ENCODE results near the gene PPP2R2D. TPM values are rescaled to one million over a fixed set of nuclear protein-coding genes. Genes with fewer than 3 reads are reported as not detected.

PPP2R2D gene
- 32.1 and 38.0 TPM in 2 replicates for total RNA-seq
- polyA plus RNA-seq = 25.9 and 27.8 TPM in 2 replicates

GRCh38 chr10:131900350-131901152, at the start of gene PPP2R2D:
TSS of gene PPP2R2D (plus strand) at chr10:131901008. CDS start at chr10:131901149, 141 bp downstream.
- Histone ChIP-seq H3K9me3 (ENCODE audit: low read depth) (no peaks in the 10 kb centered on the region), H3K27me3 (no peaks in the 10 kb centered on the region), H2AFZ (peak within 1 kb of the TSS; percentile 55), H3K4me1 (ENCODE audit: insufficient read depth) (peaks cover 26% of the 10 kb centered on the region), H3K36me3 (replicated peaks; ENCODE audit: insufficient read depth, low read depth) (no peaks in the 10 kb centered on the region), H3K4me3 (peak within 1 kb of the TSS; percentile 95), H3K79me2 (peaks cover 45% of the 10 kb centered on the region), H3K4me2 (peak within 1 kb of the TSS; percentile 92), H4K20me1 (ENCODE audit: insufficient read depth, poor library complexity, severe bottlenecking) (peaks cover 37% of the 10 kb centered on the region), H3K27ac (peak within 1 kb of the TSS; percentile 97), H3K9me2 (replicated peaks; ENCODE audit: insufficient read depth) (no peaks in the 10 kb centered on the region)
- DNase-seq (ENCODE audit: low spot score) = peak; percentile 98
- 2% methylated on average over 68 of the region's 107 CpGs for WGBS (ENCODE audit: low lambda C conversion rate, missing lambda C conversion rate)
- TF ChIP-seq EZH2phosphoT487 (IDR thresholded peaks at IDR 0.05; ENCODE audit: low read depth, severe bottlenecking, unreplicated experiment) (no peak), CTCF (IDR thresholded peaks at IDR 0.05; ENCODE audit: poor library complexity) (no peak), EZH2 (IDR thresholded peaks at IDR 0.05; ENCODE audit: borderline replicate concordance) (no peak)

DNA sequence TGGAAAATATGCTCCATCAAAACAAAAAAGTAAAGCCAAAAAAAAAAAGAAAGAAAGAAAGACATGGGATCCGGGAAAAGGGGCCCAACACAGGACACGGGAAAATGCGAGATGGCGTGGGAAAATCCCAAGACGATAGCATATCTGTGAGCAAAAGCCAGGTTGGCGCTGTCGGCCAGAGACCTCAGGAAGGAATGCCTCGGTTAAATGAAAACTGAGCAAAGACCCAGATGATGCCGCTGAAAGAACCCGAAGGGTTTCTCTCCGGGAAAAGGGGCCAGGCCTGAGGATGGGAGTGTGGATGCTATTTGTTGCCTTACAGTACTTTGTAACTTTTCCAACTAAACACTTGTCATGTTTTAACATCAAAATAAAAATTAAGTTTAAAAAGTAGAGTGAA, 49.5 kb upstream of the PPP2R2D start:
- Histone ChIP-seq H3K27me3 (no peaks in the 10 kb centered on the region), H2AFZ (no peak overlapping the region), H3K4me3 (no peak overlapping the region), H3K9me2 (replicated peaks; ENCODE audit: insufficient read depth) (no peaks in the 10 kb centered on the region), H4K20me1 (ENCODE audit: insufficient read depth, poor library complexity, severe bottlenecking) (no peaks in the 10 kb centered on the region), H3K27ac (no peak overlapping the region), H3K4me1 (ENCODE audit: insufficient read depth) (no peaks in the 10 kb centered on the region), H3K9me3 (ENCODE audit: low read depth) (no peaks in the 10 kb centered on the region), H3K4me2 (no peak overlapping the region), H3K79me2 (no peaks in the 10 kb centered on the region), H3K36me3 (replicated peaks; ENCODE audit: insufficient read depth, low read depth) (no peaks in the 10 kb centered on the region)
- TF ChIP-seq EZH2phosphoT487 (IDR thresholded peaks at IDR 0.05; ENCODE audit: low read depth, severe bottlenecking, unreplicated experiment) = no peak
- no peak for TF ChIP-seq EZH2 (IDR thresholded peaks at IDR 0.05; ENCODE audit: borderline replicate concordance)
- no peak for TF ChIP-seq CTCF (IDR thresholded peaks at IDR 0.05; ENCODE audit: poor library complexity)
- DNase-seq (ENCODE audit: low spot score) = no peak
- 97% methylated on average over 11 of the region's 11 CpGs for WGBS (ENCODE audit: low lambda C conversion rate, missing lambda C conversion rate)

DNA sequence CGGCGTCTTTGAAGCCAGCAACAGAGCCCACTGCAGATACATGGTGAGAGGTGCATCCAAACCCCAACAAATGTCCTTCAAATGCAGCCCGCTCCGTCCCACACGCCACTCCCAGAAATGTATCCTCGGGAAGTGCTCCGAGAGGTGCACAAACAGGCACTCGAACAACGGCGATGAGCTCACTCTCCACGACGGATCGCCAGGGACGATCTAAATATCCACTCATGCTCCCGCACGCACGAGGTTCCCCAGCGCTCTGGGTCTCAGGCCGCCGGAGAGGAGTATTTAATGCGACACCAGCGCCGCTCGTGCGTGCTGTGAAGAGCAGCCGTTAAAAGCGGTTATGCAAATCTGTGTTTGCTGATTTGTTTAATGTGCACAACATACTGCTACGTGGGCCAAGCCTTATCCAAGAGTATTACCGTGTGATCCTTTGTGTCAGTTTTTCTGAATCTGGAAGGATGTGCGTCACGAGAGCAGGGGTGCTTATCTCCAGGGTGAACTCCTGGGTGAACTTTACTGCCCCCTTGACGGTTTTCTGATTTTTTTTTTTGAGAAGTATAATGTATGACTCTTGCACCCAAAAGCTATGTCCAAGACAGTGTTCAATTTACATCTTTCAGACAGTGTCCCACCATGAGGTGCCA, 48.5 kb upstream of the PPP2R2D start:
- no peaks in the 10 kb centered on the region for H3K4me1 ChIP-seq (ENCODE audit: insufficient read depth)
- no peaks in the 10 kb centered on the region for H3K79me2 ChIP-seq
- WGBS (ENCODE audit: low lambda C conversion rate, missing lambda C conversion rate) = 92% methylated on average over 31 of the region's 32 CpGs
- no peak overlapping the region for H3K27ac ChIP-seq
- no peak overlapping the region for H3K4me3 ChIP-seq
- TF ChIP-seq CTCF (IDR thresholded peaks at IDR 0.05; ENCODE audit: poor library complexity) (no peak), EZH2phosphoT487 (IDR thresholded peaks at IDR 0.05; ENCODE audit: low read depth, severe bottlenecking, unreplicated experiment) (no peak), EZH2 (IDR thresholded peaks at IDR 0.05; ENCODE audit: borderline replicate concordance) (no peak)
- H3K9me2 ChIP-seq (replicated peaks; ENCODE audit: insufficient read depth) = no peaks in the 10 kb centered on the region
- no peak for DNase-seq (ENCODE audit: low spot score)
- H3K27me3 ChIP-seq = no peaks in the 10 kb centered on the region
- H4K20me1 ChIP-seq (ENCODE audit: insufficient read depth, poor library complexity, severe bottlenecking) = no peaks in the 10 kb centered on the region
- H3K4me2 ChIP-seq = no peak overlapping the region
- H3K36me3 ChIP-seq (replicated peaks; ENCODE audit: insufficient read depth, low read depth) = no peaks in the 10 kb centered on the region
- no peak overlapping the region for H2AFZ ChIP-seq
- no peaks in the 10 kb centered on the region for H3K9me3 ChIP-seq (ENCODE audit: low read depth)

Measured in hepatocyte (in vitro differentiated cells).